Left colon (tissue), 2 donors: Measurements from ENCODE around the gene CAB39. TPM values are rescaled to one million over a fixed set of nuclear protein-coding genes. Genes with fewer than 3 reads are reported as not detected.

Source experiments
- ATAC-seq: fragments of 200-7000 bp; cut with Tn5 transposase; one replicate; pipeline ENCODE4 v1.9.1; 2020; ENCODE audit warnings: mild to moderate bottlenecking, moderate library complexity
- DNase-seq, 2 donors: peaks; one replicate each; pipeline ENCODE4 v3.0.0-alpha.2; 2020
- intact Hi-C, 2 donors: fragments of 100-400 bp; cut with DNase I in 1 of 2; cut with micrococcal nuclease in 1 of 2; formaldehyde crosslinking; loops; one replicate each; pipeline versions ENCODE4 v1.11.2 to v1.14.0; 2022; cut with DNase I, micrococcal nuclease
- total RNA-seq, 2 donors: library from RNA; stranded (reverse); fragmentation: NEBNext Ultra II Directional; extraction: Animal tissue kit (Norgen Biotek cat#: 25700); gene quantifications; one replicate each; pipeline ENCODE4 v1.2.1, GENCODE V29; 2021
- donor health status: DM: no; HTN: no; CAD: no.
- donor health status: DM: yes; HTN: yes; CAD: no.

Gene CAB39
- total RNA-seq, 2 donors from 2014 or later = 116 to 143 TPM

GRCh38 chr2:230824406-230824978 is 111.8 kb downstream of the CAB39 start:
- intact Hi-C loops = loop anchor here (2.0 to 10.0 kb wide), 2 partner anchors 160 kb away; no protein-coding TSS in a partner anchor
- ATAC-seq (peak; percentile 65), DNase-seq (peak in 1 of 2 donors; percentile 43)

- ATAC-seq (no peak), DNase-seq (no peak)
- intact Hi-C loops = loop anchor here (2.0 to 10.0 kb wide), 2 partner anchors 159 kb away; no protein-coding TSS in a partner anchor
Measured at GRCh38 chr2:230825354-230825753, 112.7 kb downstream of the CAB39 start.

GRCh38 chr2:230827774-230828271 is 115.2 kb downstream of the CAB39 start:
- intact Hi-C loops = loop anchor here in 1 of 2 donors (10.0 kb wide), 1 partner anchor 157 kb away; no protein-coding TSS in a partner anchor
- DNase-seq (no peak), ATAC-seq (no peak)

GRCh38 chr2:230828272-230828961 is 115.8 kb downstream of the CAB39 start:
- intact Hi-C loops = loop anchor here in 1 of 2 donors (10.0 kb wide), 1 partner anchor 156 kb away; no protein-coding TSS in a partner anchor
- DNase-seq = peak in 1 of 2 donors; percentile 47
- ATAC-seq = peak; percentile 81

GRCh38 chr2:230829293-230829692 is 116.7 kb downstream of the CAB39 start:
- ATAC-seq = no peak
- intact Hi-C loops = loop anchor here in 1 of 2 donors (10.0 kb wide), 1 partner anchor 156 kb away; no protein-coding TSS in a partner anchor

GRCh38 chr2:230829959-230830358 is 117.3 kb downstream of the CAB39 start:
- DNase-seq (no peak), ATAC-seq (no peak)
- intact Hi-C loops = loop anchor here in 1 of 2 donors (10.0 kb wide), 1 partner anchor 155 kb away; no protein-coding TSS in a partner anchor

More at GRCh38 chr2:230829293-230829692, 116.7 kb downstream of the CAB39 start:
- DNase-seq = no peak

- intact Hi-C loops = no loop called here
- no peak for DNase-seq
- no peak for ATAC-seq
Measured at GRCh38 chr2:230830428-230830827, 117.8 kb downstream of the CAB39 start.

GRCh38 chr2:230840301-230840700 is 127.7 kb downstream of the CAB39 start:
- ATAC-seq (no peak), DNase-seq (no peak)
- intact Hi-C loops = loop anchor here in 1 of 2 donors (10.0 kb wide), 1 partner anchor 74 kb away; no protein-coding TSS in a partner anchor

- intact Hi-C loops = loop anchor here in 1 of 2 donors (10.0 kb wide), 1 partner anchor 72 kb away; no protein-coding TSS in a partner anchor
- DNase-seq = no peak
- peak; percentile 79 for ATAC-seq
Measured at GRCh38 chr2:230842473-230842872, 129.8 kb downstream of the CAB39 start.

GRCh38 chr2:230843132-230843531 is 130.5 kb downstream of the CAB39 start:
- ATAC-seq (peak; percentile 87), DNase-seq (no peak)
- intact Hi-C loops = loop anchor here in 1 of 2 donors (10.0 kb wide), 1 partner anchor 72 kb away; no protein-coding TSS in a partner anchor

GRCh38 chr2:230846360-230846759 is 133.7 kb downstream of the CAB39 start:
- ATAC-seq = no peak
- intact Hi-C loops = loop anchor here in 1 of 2 donors (5.0 to 10.0 kb wide), 2 partner anchors 68 to 136 kb away; no protein-coding TSS in a partner anchor
- DNase-seq = no peak

GRCh38 chr2:230847883-230848388 is 135.3 kb downstream of the CAB39 start:
- peak; percentile 90 to 97 for DNase-seq
- intact Hi-C loops = loop anchor here in 1 of 2 donors (5.0 to 10.0 kb wide), 2 partner anchors 67 to 134 kb away; no protein-coding TSS in a partner anchor
- ATAC-seq = peak; percentile 87

- intact Hi-C loops = loop anchor here in 1 of 2 donors (5.0 to 10.0 kb wide), 2 partner anchors 65 to 133 kb away; no protein-coding TSS in a partner anchor
- ATAC-seq (no peak), DNase-seq (peak in 1 of 2 donors; percentile 48)
Measured at GRCh38 chr2:230849633-230850357, 137.2 kb downstream of the CAB39 start.

- intact Hi-C loops = no loop called here
- ATAC-seq (no peak), DNase-seq (no peak)
Measured at GRCh38 chr2:230850358-230850658, 137.7 kb downstream of the CAB39 start.

- intact Hi-C loops = no loop called here
- no peak for ATAC-seq
Measured at GRCh38 chr2:230852113-230852512, 139.5 kb downstream of the CAB39 start.

GRCh38 chr2:230861552-230862255 is 149.1 kb downstream of the CAB39 start:
- intact Hi-C loops = no loop called here
- no peak for ATAC-seq
- DNase-seq = no peak

More at GRCh38 chr2:230852113-230852512, 139.5 kb downstream of the CAB39 start:
- no peak for DNase-seq

- ATAC-seq = no peak
- intact Hi-C loops = no loop called here
Measured at GRCh38 chr2:230862292-230862691, 149.7 kb downstream of the CAB39 start.

GRCh38 chr2:230863031-230863430 is 150.4 kb downstream of the CAB39 start:
- DNase-seq = no peak
- intact Hi-C loops = no loop called here
- no peak for ATAC-seq

More at GRCh38 chr2:230862292-230862691, 149.7 kb downstream of the CAB39 start:
- DNase-seq = no peak
